Esophagus muscularis mucosa (tissue), 4 donors: Measurements from ENCODE around the gene MKS1.

ENCODE experiments used
- EP300 ChIP-seq: sonication (generic); formaldehyde crosslinking; IDR thresholded peaks from one replicate; pipeline ENCODE4 v1.6.1; 2017; ENCODE audit warnings: antibody characterized with exemption
- POLR2A ChIP-seq: fragments of 450-650 bp; IDR thresholded peaks from one replicate; pipeline ENCODE4 v1.6.1; 2017; ENCODE audit warnings: antibody characterized with exemption, moderate library complexity, mild to moderate bottlenecking, low read depth
- TF ChIP-seq, protein P1 (sequence below), 3 experiments: fragments of 200-600 bp in 2 of 3; fragments of 450-650 bp in 1 of 3; sonication (generic) in 2 of 3; IDR thresholded peaks; one replicate each; pipeline ENCODE4 v1.5.1; 2017 to 2019; ENCODE audit warnings: antibody characterized with exemption in 3 of 3, mild to moderate bottlenecking in 2 of 3, moderate library complexity in 1 of 3

DNA sequence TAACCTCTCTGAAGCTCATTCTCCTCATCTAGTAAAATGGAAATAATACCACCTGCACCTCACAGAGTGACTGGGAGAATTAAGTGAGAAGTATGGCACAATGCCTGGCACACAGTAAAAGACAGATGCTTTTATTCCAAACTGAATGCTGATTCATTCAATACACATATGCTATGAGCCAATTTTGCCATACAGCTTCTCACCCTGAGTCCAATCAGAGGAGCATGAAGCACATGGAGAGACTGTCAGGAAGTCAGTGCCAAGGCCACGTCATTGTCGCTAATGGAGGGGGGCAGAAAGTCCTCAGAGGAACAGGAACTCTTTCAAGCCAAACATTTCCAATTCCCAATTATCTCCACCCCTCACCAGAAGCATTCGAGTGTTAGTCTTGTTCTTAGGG lies 11.6 kb downstream of the MKS1 start:
- TF ChIP-seq, protein P1, sequence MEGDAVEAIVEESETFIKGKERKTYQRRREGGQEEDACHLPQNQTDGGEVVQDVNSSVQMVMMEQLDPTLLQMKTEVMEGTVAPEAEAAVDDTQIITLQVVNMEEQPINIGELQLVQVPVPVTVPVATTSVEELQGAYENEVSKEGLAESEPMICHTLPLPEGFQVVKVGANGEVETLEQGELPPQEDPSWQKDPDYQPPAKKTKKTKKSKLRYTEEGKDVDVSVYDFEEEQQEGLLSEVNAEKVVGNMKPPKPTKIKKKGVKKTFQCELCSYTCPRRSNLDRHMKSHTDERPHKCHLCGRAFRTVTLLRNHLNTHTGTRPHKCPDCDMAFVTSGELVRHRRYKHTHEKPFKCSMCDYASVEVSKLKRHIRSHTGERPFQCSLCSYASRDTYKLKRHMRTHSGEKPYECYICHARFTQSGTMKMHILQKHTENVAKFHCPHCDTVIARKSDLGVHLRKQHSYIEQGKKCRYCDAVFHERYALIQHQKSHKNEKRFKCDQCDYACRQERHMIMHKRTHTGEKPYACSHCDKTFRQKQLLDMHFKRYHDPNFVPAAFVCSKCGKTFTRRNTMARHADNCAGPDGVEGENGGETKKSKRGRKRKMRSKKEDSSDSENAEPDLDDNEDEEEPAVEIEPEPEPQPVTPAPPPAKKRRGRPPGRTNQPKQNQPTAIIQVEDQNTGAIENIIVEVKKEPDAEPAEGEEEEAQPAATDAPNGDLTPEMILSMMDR (IDR thresholded peaks at IDR 0.05) = no peak
- no peak for TF ChIP-seq POLR2A
- no peak for TF ChIP-seq EP300
